Upper lobe of left lung (tissue), 6 donors: ENCODE data around the gene HOOK2. TPM values are rescaled to one million over a fixed set of nuclear protein-coding genes. Genes with fewer than 3 reads are reported as not detected.
"Not testable (repeated sequence)": the region's sequence is repeated elsewhere in the genome, so short reads cannot be mapped to it uniquely, and the experiment has no call there.

Experiments
- ATAC-seq, 2 donors: fragments of 200-7000 bp; cut with Tn5 transposase; one replicate each; pipeline ENCODE4 v1.9.1; 2022; ENCODE audit warnings: mild to moderate bottlenecking in 2 of 2, moderate library complexity in 2 of 2; ENCODE audit not compliant: low FRiP score in 2 of 2
- DNase-seq, 2 donors: peaks; one replicate each; pipeline ENCODE4 v3.0.0-alpha.2; 2019 to 2020
- H3K27ac ChIP-seq, 4 donors: fragments of 200-600 bp; sonication (generic); one replicate each; pipeline ENCODE4 v1.5.1; 2016 to 2019
- H3K27me3 ChIP-seq, 4 donors: fragments of 200-600 bp; sonication (generic); one replicate each; pipeline ENCODE4 v1.5.1; 2017 to 2019
- H3K36me3 ChIP-seq, 4 donors: fragments of 200-600 bp; sonication (generic); one replicate each; pipeline ENCODE4 v1.5.1; 2016 to 2019
- H3K4me1 ChIP-seq, 4 donors: fragments of 200-600 bp; sonication (generic); one replicate each; pipeline ENCODE4 v1.5.1; 2018 to 2019
- H3K4me3 ChIP-seq, 4 donors: fragments of 200-600 bp; sonication (generic); one replicate each; pipeline ENCODE4 v1.5.1; 2017 to 2019; ENCODE audit warnings: mild to moderate bottlenecking in 2 of 4, moderate library complexity in 1 of 4
- H3K9me3 ChIP-seq, 4 donors: fragments of 200-600 bp; sonication (generic); one replicate each; pipeline ENCODE4 v1.5.1; 2018 to 2019
- EP300 ChIP-seq, 4 donors: sonication (generic); formaldehyde crosslinking; IDR thresholded peaks; one replicate each; pipeline ENCODE4 v1.5.1; 2017; ENCODE audit warnings: antibody characterized with exemption in 4 of 4, control low read depth in 2 of 4
- POLR2A ChIP-seq, 4 donors: fragments of 450-650 bp; IDR thresholded peaks; one replicate each; pipeline ENCODE4 v1.5.1; 2016 to 2017; ENCODE audit warnings: antibody characterized with exemption in 4 of 4, mild to moderate bottlenecking in 2 of 4
- POLR2AphosphoS5 ChIP-seq, 2 donors: sonication (generic); formaldehyde crosslinking; IDR thresholded peaks; one replicate each; pipeline ENCODE4 v1.5.1; 2017; ENCODE audit warnings: antibody characterized with exemption in 2 of 2
- WGBS, 2 donors: methylation state at CpG; one replicate each; pipeline ENCODE4 v1.1.5; 2017 to 2018; 5-methylcytosine and 5-hydroxymethylcytosine counted together
- total RNA-seq, 6 donors: library from RNA; depleted of rRNA in 4 of 6; stranded (reverse); fragments of >200 nt in 4 of 6; gene quantifications; one replicate each; pipeline versions ENCODE4 v1.1.0 to v1.2.1, GENCODE V29; 2016 to 2021
- TF ChIP-seq, protein P1 (sequence below), 6 experiments: fragments of 450-650 bp in 4 of 6; fragments of 200-600 bp in 2 of 6; sonication (generic) in 2 of 6; IDR thresholded peaks; one replicate each; pipeline ENCODE4 v1.5.1; 2016 to 2019; ENCODE audit warnings: antibody characterized with exemption in 6 of 6
- donor health status: DM: no; HTN: no; CAD: no; lungs with moderate emphysema.
- donor health status: DM: no; HTN: yes; CAD: no; lungs with severe emphysema.

Gene HOOK2
- total RNA-seq, 6 donors from 2014 or later = 48.9 to 367 (median 79.6) TPM

DNA sequence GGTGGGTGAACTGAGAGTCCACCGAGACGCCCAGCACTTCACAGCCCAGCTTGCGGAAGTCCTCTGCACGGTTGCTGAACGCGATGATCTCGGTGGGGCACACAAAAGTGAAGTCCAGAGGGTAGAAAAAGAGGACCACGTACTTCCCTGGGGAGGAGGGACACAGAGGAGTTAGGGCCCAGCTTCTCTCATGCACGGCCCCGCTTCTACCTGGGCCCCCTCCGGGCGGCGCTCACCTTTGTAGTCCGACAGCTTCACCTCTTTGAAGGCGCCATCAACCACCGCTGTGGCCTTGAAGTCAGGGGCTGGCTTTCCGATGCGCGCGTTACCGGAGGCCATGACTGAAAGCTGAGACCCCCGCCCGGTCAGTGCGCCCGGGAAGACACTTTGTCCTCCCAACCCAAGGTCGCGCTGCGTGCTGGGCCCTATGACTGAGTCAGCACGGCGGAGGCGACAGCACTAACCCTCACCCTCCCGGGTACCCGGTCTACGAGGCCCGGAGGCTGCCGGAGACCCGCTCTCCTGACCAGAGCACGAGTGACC lies 25.6 kb upstream of the HOOK2 start:
- Histone ChIP-seq H3K4me3 (peak overlapping the region; percentile 67 to 83 (median 76)), H3K27ac (peak overlapping the region; percentile 40 to 83 (median 82)), H3K9me3 (no peaks in the 10 kb centered on the region), H3K36me3 (peaks cover 0 to 20% (median 11%) of the 10 kb centered on the region in 4 donors), H3K4me1 (peaks cover 24 to 34% (median 28%) of the 10 kb centered on the region in 4 donors), H3K27me3 (no peaks in the 10 kb centered on the region)
- DNase-seq (peak; percentile 25 to 86), ATAC-seq (peak in 1 of 2 donors; percentile 33)
- TF ChIP-seq EP300 (IDR thresholded peaks at IDR 0.05) (no peak), POLR2A (IDR thresholded peaks at IDR 0.05) (no peak), POLR2AphosphoS5 (IDR thresholded peaks at IDR 0.05) (no peak)
- 12 to 14% methylated on average over 3 to 28 of the region's 38 CpGs for WGBS, 2 donors

GRCh38 chr19:12800466-12800770 lies 25.1 kb upstream of the HOOK2 start:
- WGBS, 2 donors = 75 to 100% methylated on average over 1 of the region's 1 CpG
- ATAC-seq = no peak
- Histone ChIP-seq H3K4me1 (peaks cover 28 to 37% (median 32%) of the 10 kb centered on the region in 4 donors), H3K27ac (no peak overlapping the region), H3K27me3 (no peaks in the 10 kb centered on the region), H3K36me3 (peaks cover 0 to 20% (median 11%) of the 10 kb centered on the region in 4 donors), H3K9me3 (no peaks in the 10 kb centered on the region), H3K4me3 (peak overlapping the region in 3 of 4 donors; percentile 67 to 81 (median 71))
- DNase-seq = no peak
- TF ChIP-seq, protein P1, sequence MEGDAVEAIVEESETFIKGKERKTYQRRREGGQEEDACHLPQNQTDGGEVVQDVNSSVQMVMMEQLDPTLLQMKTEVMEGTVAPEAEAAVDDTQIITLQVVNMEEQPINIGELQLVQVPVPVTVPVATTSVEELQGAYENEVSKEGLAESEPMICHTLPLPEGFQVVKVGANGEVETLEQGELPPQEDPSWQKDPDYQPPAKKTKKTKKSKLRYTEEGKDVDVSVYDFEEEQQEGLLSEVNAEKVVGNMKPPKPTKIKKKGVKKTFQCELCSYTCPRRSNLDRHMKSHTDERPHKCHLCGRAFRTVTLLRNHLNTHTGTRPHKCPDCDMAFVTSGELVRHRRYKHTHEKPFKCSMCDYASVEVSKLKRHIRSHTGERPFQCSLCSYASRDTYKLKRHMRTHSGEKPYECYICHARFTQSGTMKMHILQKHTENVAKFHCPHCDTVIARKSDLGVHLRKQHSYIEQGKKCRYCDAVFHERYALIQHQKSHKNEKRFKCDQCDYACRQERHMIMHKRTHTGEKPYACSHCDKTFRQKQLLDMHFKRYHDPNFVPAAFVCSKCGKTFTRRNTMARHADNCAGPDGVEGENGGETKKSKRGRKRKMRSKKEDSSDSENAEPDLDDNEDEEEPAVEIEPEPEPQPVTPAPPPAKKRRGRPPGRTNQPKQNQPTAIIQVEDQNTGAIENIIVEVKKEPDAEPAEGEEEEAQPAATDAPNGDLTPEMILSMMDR (IDR thresholded peaks at IDR 0.05) = no peak
- TF ChIP-seq POLR2A (IDR thresholded peaks at IDR 0.05) (no peak), EP300 (IDR thresholded peaks at IDR 0.05) (no peak), POLR2AphosphoS5 (IDR thresholded peaks at IDR 0.05) (no peak)

GRCh38 chr19:12799742-12800465 lies 24.6 kb upstream of the HOOK2 start:
- Histone ChIP-seq H3K27ac (no peak overlapping the region), H3K9me3 (no peaks in the 10 kb centered on the region), H3K36me3 (peaks cover 0 to 20% (median 11%) of the 10 kb centered on the region in 4 donors), H3K27me3 (no peaks in the 10 kb centered on the region), H3K4me1 (peaks cover 28 to 41% (median 34%) of the 10 kb centered on the region in 4 donors), H3K4me3 (peak overlapping the region in 1 of 4 donors; percentile 67)
- WGBS, 2 donors = 89 to 95% methylated on average over 18 of the region's 18 CpGs
- no peak for DNase-seq
- no peak for TF ChIP-seq POLR2A (IDR thresholded peaks at IDR 0.05)
- no peak for TF ChIP-seq EP300 (IDR thresholded peaks at IDR 0.05)
- TF ChIP-seq POLR2AphosphoS5 (IDR thresholded peaks at IDR 0.05) = no peak
- TF ChIP-seq, protein P1 (IDR thresholded peaks at IDR 0.05) = no peak
- no peak for ATAC-seq

- ATAC-seq, H3K27ac ChIP-seq, H3K27me3 ChIP-seq, H3K4me3 ChIP-seq, H3K9me3 ChIP-seq, DNase-seq: not testable (repeated sequence)
- Histone ChIP-seq H3K36me3 (peaks cover 0 to 26% (median 11%) of the 10 kb centered on the region in 4 donors), H3K4me1 (peaks cover 36 to 52% (median 45%) of the 10 kb centered on the region in 4 donors)
- 96 to 97% methylated on average over 7 of the region's 7 CpGs for WGBS, 2 donors
Measured at GRCh38 chr19:12797607-12798006, 22.3 kb upstream of the HOOK2 start.

DNA sequence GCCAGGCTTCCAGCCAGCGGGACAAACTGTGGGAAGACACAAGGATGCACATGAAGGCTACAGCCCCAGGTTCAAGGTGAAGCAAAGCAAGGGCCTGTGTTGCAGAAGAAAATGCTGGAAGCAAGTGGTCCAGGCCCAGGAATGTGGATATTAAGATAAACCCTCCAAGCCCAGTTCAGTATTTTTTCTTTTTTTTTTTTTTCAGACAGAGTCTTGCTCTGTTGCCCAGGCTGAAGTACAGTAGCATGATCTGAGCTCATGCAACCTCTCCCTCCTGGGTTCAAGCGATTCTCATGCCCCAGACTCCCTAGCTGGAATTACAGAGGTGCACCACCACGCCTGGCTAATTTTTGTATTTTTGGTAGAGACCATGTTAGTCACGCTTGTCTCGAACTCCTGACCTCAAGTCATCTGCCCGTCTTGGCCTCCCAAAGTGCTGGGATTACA lies 21.8 kb upstream of the HOOK2 start:
- H3K4me1 ChIP-seq = peaks cover 32 to 48% (median 40%) of the 10 kb centered on the region in 4 donors
- TF ChIP-seq POLR2A (IDR thresholded peaks at IDR 0.05) (no peak), EP300 (IDR thresholded peaks at IDR 0.05) (no peak), POLR2AphosphoS5 (IDR thresholded peaks at IDR 0.05) (no peak)
- TF ChIP-seq, protein P1 (IDR thresholded peaks at IDR 0.05) = no peak
- DNase-seq (no peak), ATAC-seq (no peak)
- no peak overlapping the region for H3K4me3 ChIP-seq
- H3K27me3 ChIP-seq = no peaks in the 10 kb centered on the region
- 87 to 94% methylated on average over 6 of the region's 6 CpGs for WGBS, 2 donors
- peak overlapping the region in 1 of 4 donors; percentile 72 for H3K27ac ChIP-seq
- H3K36me3 ChIP-seq = peaks cover 0 to 30% (median 11%) of the 10 kb centered on the region in 4 donors
- H3K9me3 ChIP-seq = no peaks in the 10 kb centered on the region
